Ascending aorta (tissue), 2 donors: ENCODE data around the gene TSPAN11. TPM values are rescaled to one million over a fixed set of nuclear protein-coding genes. Genes with fewer than 3 reads are reported as not detected.

Experiments used
- DNase-seq, 2 donors: peaks; one replicate each; pipeline ENCODE4 v3.0.0-alpha.2; 2019; ENCODE audit warnings: low spot score in 2 of 2
- H3K27ac ChIP-seq, 2 donors: fragments of 200-600 bp; sonication (generic); one replicate each; pipeline ENCODE4 v1.5.1; 2016 to 2017; ENCODE audit warnings: mild to moderate bottlenecking in 1 of 2
- H3K27me3 ChIP-seq: fragments of 200-600 bp; sonication (generic); one replicate; pipeline ENCODE4 v1.5.1; 2017
- H3K36me3 ChIP-seq, 2 donors: fragments of 200-600 bp; sonication (generic); one replicate each; pipeline ENCODE4 v1.5.1; 2016
- H3K4me1 ChIP-seq, 2 donors: fragments of 200-600 bp; sonication (generic); one replicate each; pipeline ENCODE4 v1.5.1; 2016 to 2017; ENCODE audit warnings: mild to moderate bottlenecking in 1 of 2
- H3K4me3 ChIP-seq, 2 donors: fragments of 200-600 bp; sonication (generic); one replicate each; pipeline ENCODE4 v1.5.1; 2016 to 2017; ENCODE audit warnings: mild to moderate bottlenecking in 1 of 2
- H3K9me3 ChIP-seq, 2 donors: fragments of 200-600 bp; sonication (generic); one replicate each; pipeline ENCODE4 v1.5.1; 2016
- intact Hi-C: fragments of 100-400 bp; cut with DNase I; formaldehyde crosslinking; loops from one replicate; pipeline ENCODE4 v1.15.1; 2023
- total RNA-seq: library from RNA; depleted of rRNA; stranded (reverse); fragments of >200 nt; gene quantifications from one replicate; pipeline ENCODE4 v1.1.0, GENCODE V29; 2016
- TF ChIP-seq, protein P1 (sequence below), 3 experiments: fragments of 200-600 bp in 2 of 3; fragments of 450-650 bp in 1 of 3; sonication (generic) in 2 of 3; IDR thresholded peaks; one replicate each; pipeline ENCODE4 v1.5.1; 2016 to 2019; ENCODE audit warnings: antibody characterized with exemption in 3 of 3, mild to moderate bottlenecking in 1 of 3, moderate library complexity in 1 of 3

The TSPAN11 gene
- total RNA-seq, 1 donor from 2014 or later, result 5.2 TPM

GRCh38 chr12:30908076-30908721 is 18.3 kb upstream of the TSPAN11 start:
- TF ChIP-seq, protein P1, sequence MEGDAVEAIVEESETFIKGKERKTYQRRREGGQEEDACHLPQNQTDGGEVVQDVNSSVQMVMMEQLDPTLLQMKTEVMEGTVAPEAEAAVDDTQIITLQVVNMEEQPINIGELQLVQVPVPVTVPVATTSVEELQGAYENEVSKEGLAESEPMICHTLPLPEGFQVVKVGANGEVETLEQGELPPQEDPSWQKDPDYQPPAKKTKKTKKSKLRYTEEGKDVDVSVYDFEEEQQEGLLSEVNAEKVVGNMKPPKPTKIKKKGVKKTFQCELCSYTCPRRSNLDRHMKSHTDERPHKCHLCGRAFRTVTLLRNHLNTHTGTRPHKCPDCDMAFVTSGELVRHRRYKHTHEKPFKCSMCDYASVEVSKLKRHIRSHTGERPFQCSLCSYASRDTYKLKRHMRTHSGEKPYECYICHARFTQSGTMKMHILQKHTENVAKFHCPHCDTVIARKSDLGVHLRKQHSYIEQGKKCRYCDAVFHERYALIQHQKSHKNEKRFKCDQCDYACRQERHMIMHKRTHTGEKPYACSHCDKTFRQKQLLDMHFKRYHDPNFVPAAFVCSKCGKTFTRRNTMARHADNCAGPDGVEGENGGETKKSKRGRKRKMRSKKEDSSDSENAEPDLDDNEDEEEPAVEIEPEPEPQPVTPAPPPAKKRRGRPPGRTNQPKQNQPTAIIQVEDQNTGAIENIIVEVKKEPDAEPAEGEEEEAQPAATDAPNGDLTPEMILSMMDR (IDR thresholded peaks at IDR 0.05), result no peak
- no peak overlapping the region for H3K4me3 ChIP-seq
- no peak for DNase-seq
- intact Hi-C loops, result no loop called here
- H3K27ac ChIP-seq, result no peak overlapping the region
- no peaks in the 10 kb centered on the region for H3K4me1 ChIP-seq
- no peaks in the 10 kb centered on the region for H3K9me3 ChIP-seq
- H3K27me3 ChIP-seq, result no peaks in the 10 kb centered on the region
- no peaks in the 10 kb centered on the region for H3K36me3 ChIP-seq

DNA sequence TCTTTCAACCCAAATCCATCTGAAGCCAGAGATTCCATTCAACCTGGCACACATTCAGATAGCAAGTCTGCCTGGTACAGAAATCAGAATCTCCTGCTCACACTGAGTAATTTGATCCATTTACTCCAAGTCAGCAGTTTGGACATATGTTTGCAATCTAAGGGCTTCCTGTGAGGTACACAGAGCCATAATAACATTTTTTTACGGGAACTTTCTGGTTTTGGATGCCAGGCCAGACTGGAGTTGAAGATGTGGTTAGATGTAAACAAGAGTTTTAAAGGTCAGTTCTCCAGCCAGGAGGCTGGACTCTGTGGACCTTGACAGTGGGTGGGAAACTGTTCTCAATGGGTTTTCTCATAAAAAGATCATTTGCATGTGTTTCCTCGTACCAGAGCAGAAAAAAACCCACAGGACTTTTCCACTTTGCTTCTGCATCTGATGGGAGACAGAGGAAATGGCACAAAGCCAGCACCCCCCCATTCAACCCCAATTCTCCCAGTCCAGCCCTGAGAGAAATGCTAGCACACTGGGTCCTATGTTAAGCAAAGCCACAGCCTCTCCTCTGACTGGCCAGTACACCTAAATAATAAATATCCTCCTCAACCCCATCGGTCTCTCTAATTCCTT is 17.7 kb upstream of the TSPAN11 start:
- no peak overlapping the region for H3K27ac ChIP-seq
- no peak for DNase-seq
- H3K9me3 ChIP-seq, result no peaks in the 10 kb centered on the region
- no peak overlapping the region for H3K4me3 ChIP-seq
- H3K4me1 ChIP-seq, result no peaks in the 10 kb centered on the region
- TF ChIP-seq, protein P1 (IDR thresholded peaks at IDR 0.05), result no peak
- no peaks in the 10 kb centered on the region for H3K27me3 ChIP-seq
- H3K36me3 ChIP-seq, result no peaks in the 10 kb centered on the region
- intact Hi-C loops, result no loop called here

DNA sequence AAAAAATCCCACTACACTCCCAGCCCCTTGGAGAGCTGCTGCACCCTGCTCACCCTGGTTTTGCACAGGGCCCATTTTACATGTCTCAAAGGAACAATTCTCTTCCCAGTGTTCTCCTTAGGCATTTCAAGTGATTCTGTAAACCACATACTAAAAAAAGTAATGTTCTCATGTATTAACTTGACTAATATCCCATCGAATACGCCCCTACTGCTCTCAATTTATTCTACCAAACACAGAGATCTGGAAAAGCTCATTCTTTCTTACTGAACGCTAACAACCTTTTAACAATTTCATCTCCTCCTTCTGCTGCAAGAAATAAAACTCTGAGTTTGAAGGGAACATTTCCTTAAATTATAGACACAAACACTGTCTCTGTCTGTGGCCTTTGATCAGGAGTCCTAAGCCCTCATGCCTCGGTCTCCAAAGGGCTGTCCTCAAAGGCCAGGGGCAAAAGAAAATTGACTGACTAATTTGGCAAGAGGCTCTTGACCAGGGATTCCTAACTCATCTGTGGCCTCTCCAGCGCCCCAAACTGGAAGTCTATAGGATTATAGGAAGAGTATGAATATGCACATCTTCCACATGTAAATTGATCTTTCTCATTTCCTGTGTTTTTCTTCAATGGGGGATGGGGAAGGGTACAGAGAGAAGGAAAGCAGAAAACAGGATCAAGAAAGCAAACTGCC is 17.1 kb upstream of the TSPAN11 start:
- Histone ChIP-seq H3K36me3 (no peaks in the 10 kb centered on the region), H3K27me3 (no peaks in the 10 kb centered on the region), H3K4me3 (no peak overlapping the region), H3K9me3 (no peaks in the 10 kb centered on the region), H3K27ac (no peak overlapping the region), H3K4me1 (no peaks in the 10 kb centered on the region)
- intact Hi-C loops, result no loop called here
- DNase-seq, result no peak
- TF ChIP-seq, protein P1 (IDR thresholded peaks at IDR 0.05), result no peak

DNA sequence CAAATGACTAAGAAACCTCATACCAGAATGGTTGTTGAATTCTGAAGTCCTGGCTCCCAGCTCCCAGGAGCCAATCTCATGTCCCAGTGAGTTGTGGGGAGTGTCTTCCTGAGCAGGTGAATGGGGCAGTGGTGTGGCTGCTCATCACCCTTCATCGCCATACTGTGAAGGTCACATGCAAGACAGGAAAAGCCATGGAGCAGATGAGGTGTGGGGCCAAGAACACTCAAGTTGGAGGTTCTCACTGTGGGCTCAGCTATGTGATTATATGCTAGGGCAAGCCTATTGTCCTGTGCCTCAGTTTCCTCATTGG is 16.6 kb upstream of the TSPAN11 start:
- Histone ChIP-seq H3K27me3 (no peaks in the 10 kb centered on the region), H3K27ac (no peak overlapping the region), H3K9me3 (no peaks in the 10 kb centered on the region), H3K4me3 (no peak overlapping the region), H3K4me1 (no peaks in the 10 kb centered on the region), H3K36me3 (no peaks in the 10 kb centered on the region)
- intact Hi-C loops, result no loop called here
- DNase-seq, result no peak
- TF ChIP-seq, protein P1 (IDR thresholded peaks at IDR 0.05), result no peak

GRCh38 chr12:30911207-30911606 is 15.3 kb upstream of the TSPAN11 start:
- TF ChIP-seq, protein P1 (IDR thresholded peaks at IDR 0.05), result no peak
- Histone ChIP-seq H3K4me3 (no peak overlapping the region), H3K36me3 (no peaks in the 10 kb centered on the region), H3K9me3 (no peaks in the 10 kb centered on the region), H3K27ac (no peak overlapping the region), H3K27me3 (no peaks in the 10 kb centered on the region), H3K4me1 (no peaks in the 10 kb centered on the region)
- intact Hi-C loops, result no loop called here
- no peak for DNase-seq
